Activated gamma-delta T cell treated with anti-CD3 and anti-CD28 coated beads, Interleukin-2, amount 50 U/mL, for 16 hours (primary cell): ENCODE results near the gene SETD1A.

ENCODE experiments used
- DNase-seq: peaks from one replicate; pipeline ENCODE4 v3.0.0-alpha.2; 2020; ENCODE audit warnings: low read depth

The SETD1A gene

DNA sequence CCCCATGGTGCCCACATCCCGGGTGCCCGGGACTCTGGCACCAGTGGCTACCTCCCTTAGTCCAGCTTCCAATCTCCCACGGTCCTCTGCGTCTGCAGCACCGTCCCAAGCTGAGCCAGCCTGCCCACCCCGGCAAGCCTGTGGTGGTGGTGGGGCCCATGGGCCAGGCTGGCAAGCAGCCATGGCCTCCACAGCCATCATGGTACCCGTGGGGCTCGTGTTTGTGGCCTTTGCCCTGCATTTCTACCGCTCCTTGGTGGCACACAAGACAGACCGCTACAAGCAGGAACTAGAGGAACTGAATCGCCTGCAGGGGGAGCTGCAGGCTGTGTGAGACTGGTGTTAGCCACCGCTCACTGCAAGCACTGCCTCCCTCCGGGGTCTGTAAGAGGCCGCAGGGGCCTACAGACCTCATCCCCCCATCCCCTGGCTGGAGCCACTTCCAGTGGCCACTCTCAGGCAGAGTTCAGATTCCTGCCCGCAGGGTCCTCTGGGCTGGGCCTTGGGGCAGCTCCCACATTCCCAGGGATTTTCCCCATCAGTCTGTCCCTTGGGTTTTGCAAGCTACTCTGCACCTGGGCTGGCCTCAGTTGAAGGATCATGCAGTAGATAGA is 3.9 kb upstream of the SETD1A start:
- DNase-seq, result peak; percentile 46

DNA sequence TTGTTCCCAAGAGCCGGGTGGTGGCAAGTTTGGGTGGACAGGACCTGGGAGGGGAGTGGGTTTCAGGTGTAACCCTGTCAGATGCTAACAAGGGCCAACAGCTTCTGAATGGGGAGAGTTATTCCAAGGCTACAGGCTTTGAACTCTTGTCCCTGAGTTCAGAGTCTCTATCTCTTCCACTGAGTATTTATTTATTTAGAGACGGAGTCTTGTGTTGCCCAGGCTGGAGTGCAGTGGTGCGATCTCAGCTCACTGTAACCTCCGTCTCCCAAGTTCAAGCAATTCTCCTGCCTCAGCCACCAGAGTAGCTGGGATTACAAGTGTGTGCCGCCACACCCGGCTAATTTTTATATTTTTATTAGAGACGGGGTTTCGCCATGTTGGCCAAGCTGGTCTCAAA is 2.6 kb upstream of the SETD1A start:
- no peak for DNase-seq

DNA sequence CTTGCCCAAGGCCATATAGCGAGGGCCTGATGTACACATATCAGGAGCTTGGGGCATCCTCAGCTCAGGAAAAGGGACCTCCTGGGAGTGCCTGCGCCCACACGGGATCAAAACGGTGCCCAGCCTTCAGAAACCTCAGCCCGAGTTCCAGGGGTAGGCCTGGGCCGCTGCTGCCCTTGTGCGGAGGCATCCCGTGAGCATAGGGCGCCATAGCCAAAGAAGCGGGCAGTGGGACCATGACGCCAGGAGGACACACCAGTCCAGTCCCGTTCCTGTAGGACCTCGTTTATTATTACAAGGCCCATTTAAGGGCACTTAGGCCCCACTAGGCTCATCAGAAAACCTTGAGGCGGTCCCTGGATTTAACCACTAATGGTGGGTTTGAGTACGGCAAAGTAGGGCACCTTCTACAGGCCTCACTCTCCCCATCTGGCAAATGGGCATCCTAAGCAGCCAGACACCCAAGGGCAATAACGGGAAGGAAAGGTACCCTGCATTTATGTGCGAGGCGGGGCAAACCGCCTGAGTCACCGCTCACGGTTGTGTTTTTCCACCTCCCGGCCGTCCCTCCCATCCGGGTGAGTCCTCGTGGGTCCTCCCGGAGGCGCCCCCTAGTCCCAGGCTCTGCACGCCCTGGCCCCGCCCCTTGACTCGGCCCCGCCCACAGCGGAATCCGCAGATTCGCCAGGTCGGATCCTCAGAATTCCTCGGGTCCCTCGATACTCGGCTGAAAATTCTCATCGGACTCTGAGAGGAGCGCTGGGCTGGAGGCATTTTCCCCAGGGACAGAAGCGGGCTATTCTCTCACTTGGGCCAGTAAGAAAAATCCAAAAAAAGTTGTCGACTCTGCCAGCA is 726 bp upstream of the SETD1A start:
- peak; percentile 84 for DNase-seq

DNA sequence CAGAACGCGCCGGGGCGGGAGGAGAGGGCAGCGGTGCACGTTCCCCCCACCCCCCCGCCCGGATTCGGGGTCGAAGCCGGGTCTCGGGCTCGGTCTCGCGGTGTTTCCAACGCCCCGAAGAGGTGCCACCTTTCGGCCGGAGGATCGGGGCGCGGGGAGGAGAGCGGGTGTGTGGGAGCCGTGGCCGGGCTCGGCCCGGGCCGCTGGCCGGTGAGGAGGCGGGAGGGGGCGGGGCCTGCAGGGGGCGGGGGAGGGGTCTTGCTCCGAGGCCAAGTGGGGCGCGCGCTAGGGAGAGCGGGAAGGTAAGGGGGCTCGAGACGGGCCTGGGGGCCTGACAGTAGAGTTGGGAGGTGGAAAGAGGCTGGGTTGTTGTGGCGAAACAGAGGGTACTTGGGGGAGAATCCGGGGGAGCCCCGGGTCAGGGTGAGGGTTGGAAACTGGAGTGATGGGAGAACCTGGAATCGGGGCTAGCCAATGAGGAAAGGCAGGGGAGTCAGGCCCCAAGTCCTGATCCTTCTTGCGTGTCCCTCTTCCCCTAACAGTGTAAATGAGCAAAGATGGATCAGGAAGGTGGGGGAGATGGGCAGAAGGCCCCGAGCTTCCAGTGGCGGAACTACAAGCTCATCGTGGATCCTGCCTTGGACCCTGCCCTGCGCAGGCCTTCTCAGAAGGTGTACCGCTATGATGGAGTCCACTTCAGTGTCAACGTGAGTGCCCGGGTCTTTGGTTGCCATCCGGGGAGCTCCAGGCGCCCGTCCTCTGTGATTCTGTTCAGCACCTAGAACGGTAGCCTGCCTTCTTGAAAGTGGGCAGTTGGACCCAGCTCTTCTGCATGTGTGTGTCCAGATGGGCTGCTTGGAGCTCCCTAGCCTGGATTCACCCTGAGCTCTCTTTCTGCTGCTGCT is 873 bp downstream of the SETD1A start:
- no peak for DNase-seq

DNA sequence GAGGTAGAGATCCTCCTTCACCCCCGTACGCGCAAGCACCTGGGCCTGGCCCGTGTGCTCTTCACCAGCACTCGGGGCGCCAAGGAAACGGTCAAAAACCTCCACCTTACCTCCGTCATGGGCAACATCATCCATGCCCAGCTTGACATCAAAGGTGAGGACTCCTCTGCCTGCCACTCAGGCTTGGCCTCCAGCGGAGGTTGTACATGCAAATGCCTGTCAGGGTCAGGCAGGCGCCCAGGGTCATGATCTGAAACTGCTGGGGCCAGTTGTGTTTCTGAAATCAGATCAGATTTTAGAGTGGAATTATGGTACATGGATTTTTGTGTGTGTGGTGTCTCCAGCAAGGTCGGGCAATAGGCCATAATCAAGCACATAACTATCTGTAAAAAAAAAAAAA is 3.8 kb downstream of the SETD1A start:
- DNase-seq, result no peak

DNA sequence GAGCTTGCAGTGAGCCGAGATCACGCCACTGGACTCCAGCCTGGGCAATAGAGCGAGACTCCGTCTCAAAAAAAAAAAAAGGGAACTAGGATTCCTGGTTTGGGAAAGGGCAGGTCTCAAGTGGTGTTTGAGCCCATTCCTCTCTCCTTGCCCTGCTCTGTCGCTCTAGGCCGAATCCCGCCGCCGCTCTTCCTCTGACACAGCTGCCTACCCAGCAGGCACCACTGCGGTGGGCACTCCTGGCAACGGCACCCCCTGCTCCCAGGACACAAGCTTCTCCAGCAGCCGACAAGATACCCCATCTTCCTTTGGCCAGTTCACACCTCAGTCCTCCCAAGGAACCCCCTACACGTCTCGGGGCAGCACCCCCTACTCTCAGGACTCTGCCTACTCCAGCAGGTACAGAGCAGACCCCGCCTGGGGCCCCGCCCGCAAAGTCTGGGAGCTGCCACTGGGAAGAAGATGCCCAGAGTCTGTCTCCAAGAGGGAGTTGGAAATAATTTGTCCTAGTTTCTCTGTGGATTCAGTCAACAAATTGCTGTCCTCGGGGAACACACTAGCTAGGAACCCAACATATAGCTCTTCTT is 6.5 kb downstream of the SETD1A start:
- DNase-seq, result no peak

DNA sequence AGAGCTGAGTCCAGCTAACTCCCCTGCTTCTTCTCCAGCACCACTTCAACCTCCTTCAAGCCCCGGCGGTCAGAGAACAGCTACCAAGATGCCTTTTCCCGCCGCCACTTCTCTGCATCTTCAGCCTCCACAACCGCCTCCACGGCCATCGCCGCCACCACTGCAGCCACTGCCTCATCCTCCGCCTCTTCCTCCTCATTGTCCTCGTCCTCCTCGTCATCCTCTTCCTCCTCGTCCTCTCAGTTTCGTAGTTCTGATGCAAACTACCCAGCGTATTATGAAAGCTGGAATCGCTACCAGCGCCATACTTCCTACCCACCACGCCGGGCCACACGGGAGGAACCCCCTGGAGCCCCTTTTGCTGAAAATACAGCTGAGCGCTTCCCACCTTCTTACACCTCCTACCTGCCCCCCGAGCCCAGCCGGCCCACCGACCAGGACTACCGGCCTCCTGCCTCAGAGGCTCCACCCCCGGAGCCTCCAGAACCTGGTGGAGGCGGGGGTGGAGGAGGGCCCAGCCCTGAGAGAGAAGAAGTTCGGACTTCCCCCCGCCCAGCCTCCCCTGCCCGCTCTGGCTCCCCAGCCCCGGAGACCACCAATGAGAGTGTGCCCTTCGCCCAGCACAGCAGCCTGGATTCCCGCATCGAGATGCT is 7.1 kb downstream of the SETD1A start:
- DNase-seq, result no peak

DNA sequence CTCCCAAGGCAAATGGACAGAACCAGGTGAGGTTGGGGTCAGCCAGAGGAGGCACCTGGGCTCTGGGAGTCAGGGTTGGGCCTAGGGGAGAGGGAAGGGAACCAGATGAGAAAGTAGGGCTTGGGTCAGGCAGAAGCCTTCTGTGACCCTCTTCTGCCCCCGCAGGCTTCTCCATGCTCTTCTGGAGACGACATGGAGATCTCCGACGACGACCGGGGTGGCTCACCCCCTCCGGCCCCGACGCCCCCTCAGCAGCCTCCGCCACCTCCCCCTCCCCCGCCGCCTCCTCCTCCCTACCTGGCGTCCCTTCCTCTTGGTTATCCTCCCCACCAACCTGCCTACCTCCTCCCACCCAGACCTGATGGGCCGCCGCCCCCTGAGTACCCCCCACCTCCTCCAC is 7.9 kb downstream of the SETD1A start:
- DNase-seq, result no peak

DNA sequence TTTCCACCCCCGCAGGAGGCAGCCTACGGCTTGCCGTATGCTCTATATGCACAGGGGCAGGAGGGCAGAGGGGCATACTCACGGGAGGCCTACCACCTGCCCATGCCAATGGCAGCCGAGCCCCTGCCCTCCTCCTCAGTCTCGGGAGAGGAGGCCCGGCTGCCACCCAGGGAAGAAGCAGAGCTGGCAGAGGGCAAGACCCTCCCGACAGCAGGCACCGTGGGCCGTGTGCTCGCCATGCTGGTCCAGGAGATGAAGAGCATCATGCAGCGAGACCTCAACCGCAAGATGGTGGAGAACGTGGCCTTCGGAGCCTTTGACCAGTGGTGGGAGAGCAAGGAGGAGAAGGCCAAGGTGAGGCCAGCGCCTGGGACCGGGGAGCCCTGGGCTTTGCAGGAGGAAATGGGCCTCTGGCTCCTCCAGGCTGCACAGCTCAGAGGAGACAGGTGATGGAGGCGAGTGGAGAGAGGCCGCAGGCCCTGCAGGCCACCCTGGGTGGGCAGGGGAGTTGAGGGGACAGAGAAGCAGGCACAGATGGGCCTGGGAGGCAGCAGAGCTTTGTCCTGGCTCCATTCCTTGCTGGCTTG is 8.6 kb downstream of the SETD1A start:
- DNase-seq, result no peak

DNA sequence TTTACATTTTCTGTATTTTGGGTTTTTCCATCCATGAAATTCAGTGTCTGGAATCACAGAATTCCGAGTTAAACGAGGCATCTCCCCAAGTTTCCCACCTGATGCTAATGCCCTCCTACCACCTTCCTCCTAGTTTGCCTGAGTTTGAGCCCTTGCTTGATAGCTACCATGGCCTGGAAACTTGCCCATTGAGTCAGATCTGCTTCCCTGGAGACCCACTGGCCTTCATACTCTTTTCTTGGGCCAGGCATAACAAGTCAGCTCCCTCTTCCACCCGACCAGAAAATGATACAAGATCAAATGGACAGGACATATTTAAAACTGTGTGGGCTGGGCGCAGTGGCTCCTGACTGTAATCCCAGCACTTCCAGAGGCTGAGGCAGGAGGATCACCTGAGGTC is 10.2 kb downstream of the SETD1A start:
- no peak for DNase-seq

DNA sequence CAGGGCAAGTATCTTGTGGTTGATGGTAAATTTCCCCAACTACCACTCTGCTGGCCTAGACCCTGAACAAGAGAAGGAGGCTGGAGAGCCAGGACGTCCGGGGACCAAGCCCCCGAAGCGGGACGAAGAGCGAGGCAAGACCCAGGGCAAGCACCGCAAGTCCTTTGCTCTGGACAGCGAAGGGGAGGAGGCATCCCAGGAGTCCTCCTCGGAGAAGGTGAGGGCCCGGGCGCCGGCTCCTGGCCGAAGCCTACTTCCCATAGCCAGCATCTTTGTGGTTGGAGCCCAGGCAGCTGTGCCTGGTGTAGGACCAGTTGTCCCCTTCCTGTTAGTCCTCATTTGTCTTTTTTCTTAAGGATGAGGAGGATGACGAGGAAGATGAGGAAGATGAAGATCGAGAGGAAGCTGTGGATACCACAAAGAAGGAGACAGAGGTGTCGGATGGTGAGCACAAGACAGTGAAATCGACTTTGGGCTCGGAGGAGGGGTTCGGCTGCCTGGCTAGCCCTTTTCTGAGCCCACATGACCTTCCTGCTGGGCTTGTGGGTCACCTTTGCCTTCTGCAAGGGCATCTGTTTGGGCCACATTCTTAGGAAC is 11.8 kb downstream of the SETD1A start:
- no peak for DNase-seq

DNA sequence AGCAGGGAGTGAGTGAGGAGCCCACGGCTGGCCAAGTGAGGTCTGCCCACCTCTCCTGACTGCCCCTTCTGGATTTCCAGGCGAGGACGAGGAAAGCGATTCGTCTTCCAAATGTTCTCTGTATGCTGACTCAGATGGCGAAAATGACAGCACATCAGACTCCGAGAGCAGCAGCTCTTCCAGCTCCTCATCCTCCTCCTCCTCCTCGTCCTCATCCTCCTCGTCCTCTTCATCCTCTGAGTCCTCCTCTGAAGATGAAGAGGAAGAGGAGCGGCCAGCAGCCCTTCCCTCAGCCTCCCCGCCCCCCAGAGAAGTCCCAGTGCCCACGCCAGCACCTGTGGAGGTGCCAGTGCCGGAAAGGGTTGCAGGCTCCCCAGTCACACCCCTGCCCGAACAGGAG is 13.7 kb downstream of the SETD1A start:
- DNase-seq, result no peak

DNA sequence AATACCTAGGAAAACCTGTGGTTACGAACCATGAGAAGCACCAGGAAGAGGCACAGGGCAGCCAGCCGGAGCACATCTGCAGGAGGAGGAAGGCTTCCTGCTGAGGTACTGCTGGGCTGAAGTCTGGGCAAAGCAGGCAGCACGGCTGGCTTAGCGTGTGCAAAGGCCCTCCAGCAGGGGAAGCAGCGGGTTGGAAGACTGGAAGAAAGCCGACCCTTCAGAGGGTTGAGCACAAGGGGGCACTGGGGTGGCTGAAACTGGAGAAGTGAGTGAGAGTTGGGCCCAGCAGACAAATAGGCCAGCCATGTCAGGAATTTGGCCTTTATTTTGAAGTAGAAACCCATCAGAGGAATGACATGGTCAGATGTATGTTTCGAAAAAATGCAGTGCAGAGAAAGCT is 15.3 kb downstream of the SETD1A start:
- DNase-seq, result no peak

DNA sequence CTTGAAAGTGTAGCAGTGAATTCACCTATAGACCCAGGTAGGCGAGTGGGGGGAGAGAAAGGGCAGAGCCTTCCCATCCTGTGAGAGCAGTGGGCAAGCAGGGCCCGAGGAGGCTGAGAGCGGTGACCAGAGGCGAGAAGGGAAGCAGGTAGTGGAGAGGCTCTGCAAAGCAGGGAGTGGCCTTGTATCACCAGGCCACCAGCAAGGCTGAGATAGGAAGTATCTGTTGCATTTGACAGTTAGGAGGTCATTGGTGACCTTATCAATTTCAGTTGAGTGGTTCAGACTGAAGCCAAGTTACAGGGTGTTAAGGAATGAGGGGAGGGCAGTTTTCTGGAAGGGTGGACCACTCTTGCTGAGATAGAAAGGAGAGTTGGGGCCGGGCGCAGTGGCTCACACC is 16.8 kb downstream of the SETD1A start:
- no peak for DNase-seq

DNA sequence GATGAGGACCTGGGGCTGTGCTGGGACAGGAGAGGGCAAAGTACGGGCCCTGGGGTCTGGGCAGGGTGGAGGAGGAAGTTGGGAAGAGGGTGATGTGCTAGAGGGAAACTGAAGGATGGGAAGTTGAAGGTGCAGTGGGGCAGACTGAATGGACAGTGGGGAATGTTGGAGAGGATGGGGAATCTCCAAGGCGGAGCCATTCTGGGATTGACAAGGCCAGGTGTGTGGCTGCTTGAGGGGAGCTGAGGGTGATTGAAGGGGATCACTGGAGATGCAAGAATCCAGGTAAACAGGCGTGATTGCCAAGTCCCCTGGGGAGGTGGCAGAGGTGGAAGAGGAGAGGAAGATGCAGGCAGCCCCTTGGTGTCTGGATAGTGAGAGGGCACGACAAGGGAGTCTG is 18.9 kb downstream of the SETD1A start:
- no peak for DNase-seq

DNA sequence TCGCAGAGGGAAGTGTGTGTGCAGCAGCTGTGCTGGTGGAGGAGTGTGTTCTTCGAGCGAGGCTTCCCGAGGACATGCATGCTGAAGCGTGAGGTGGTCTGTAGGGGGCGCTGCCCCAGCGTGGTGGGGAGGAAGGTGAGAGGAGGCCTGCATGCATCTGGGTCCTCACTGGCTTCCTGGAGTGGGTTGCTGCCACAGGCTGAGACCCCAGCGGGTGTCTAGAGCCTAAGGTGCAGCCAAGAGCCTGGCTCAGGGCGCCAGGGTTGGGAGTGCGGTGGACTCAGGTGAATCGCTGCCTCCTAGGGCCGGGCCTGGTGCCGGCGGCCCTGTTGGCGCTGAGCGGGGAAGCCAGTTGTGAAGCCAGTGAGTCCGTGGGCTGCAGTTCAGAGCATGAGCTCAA is 19.9 kb downstream of the SETD1A start:
- no peak for DNase-seq

DNA sequence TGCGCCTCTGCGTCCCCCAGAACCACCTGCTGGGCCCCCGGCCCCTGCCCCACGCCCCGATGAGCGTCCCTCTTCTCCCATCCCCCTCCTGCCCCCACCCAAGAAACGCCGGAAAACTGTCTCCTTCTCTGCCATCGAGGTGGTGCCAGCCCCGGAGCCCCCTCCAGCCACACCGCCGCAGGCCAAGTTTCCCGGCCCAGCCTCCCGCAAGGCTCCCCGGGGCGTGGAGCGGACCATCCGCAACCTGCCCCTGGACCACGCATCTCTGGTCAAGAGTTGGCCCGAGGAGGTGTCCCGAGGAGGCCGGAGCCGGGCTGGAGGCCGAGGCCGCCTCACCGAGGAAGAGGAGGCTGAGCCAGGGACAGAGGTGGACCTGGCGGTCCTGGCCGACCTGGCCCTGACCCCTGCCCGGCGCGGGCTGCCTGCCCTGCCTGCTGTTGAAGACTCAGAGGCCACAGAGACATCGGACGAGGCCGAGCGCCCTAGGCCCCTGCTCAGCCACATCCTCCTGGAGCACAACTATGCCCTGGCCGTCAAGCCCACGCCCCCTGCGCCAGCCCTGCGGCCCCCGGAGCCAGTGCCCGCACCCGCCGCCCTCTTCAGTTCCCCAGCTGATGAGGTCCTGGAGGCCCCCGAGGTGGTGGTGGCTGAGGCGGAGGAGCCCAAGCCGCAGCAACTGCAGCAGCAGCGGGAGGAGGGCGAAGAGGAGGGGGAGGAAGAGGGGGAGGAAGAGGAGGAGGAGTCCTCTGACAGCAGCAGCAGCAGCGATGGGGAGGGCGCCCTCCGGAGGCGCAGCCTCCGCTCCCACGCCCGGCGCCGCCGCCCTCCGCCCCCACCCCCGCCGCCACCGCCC is 21.8 kb downstream of the SETD1A start:
- no peak for DNase-seq

DNA sequence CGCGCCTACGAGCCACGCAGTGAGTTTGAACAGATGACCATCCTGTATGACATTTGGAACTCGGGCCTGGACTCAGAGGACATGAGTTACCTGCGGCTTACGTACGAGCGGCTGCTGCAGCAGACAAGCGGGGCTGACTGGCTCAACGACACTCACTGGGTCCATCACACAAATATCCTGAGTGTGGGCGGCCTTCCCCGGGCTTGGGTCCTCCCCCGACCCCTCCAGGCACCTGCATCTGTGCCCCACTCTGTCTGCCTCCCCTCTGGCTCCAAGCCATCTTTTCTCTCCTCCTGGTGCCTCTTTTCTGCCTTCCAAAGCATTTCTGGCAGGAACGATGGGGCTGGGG is 22.4 kb downstream of the SETD1A start:
- no peak for DNase-seq

DNA sequence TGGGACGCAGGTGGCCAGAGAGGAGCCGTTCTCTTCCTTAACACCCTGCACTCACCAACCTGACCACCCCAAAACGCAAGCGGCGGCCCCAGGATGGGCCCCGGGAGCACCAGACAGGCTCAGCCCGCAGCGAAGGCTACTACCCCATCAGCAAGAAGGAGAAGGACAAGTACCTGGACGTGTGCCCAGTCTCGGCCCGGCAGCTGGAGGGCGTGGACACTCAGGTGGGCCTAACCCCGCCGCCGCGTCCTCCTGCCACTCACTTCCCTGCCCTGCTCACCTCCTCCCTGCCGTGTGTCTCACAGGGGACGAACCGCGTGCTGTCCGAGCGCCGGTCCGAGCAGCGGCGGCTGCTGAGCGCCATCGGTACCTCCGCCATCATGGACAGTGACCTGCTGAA is 22.9 kb downstream of the SETD1A start:
- DNase-seq, result no peak

DNA sequence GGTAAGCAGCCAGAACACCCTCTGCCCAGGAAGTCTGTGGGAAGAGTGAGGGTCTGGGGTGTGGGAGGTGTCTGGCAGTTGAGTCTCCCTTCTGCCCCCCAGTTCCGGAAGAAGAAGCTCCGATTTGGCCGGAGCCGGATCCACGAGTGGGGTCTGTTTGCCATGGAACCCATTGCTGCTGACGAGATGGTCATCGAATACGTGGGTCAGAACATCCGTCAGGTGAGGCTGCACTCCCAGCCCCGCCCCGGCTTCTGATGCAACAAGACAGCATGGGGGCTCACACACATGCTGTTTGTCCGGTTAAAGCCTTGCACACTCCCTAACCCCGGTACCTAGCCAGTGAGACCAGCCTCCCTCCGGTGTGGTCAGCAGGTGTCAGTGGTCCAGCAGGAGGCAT is 23.4 kb downstream of the SETD1A start:
- DNase-seq, result no peak
